ENCODE measurements around the gene BIRC7.

- TF ChIP-seq EZH2phosphoT487 (IDR thresholded peaks at IDR 0.05; ENCODE audit: borderline replicate concordance, low read depth, low read length) (no peak), CTCF (conservative IDR thresholded peaks at IDR 0.05; ENCODE audit: low read length) (no peak)
These were observed 19.5 kb upstream of the BIRC7 start, which contains the start of gene YTHDF1 for GRCh38 chr20:63216041-63216848.

Measured in OCI-LY7 (cell line).